NCI-H446 treated with DMSO at 0.1 percent for 48 hours (cell line): ENCODE measurements around the gene IL36B.

Experiments used
- DNase-seq: peaks from one replicate; lab custom pipeline; 2025; lab: John Stamatoyannopoulos, UW

Gene IL36B

GRCh38 chr2:113075600-113075999 lies 22.9 kb upstream of the IL36B start:
- DNase-seq, result no peak

GRCh38 chr2:113075030-113075429 lies 22.4 kb upstream of the IL36B start:
- DNase-seq, result no peak

GRCh38 chr2:113073325-113073834 lies 20.7 kb upstream of the IL36B start:
- no peak for DNase-seq

- DNase-seq, result no peak
Measured at GRCh38 chr2:113072584-113072983, 19.9 kb upstream of the IL36B start.

- no peak for DNase-seq
Measured at GRCh38 chr2:113070606-113070975, 17.9 kb upstream of the IL36B start.

GRCh38 chr2:113069676-113070605 lies 17.3 kb upstream of the IL36B start:
- DNase-seq, result no peak

GRCh38 chr2:113068706-113069485 lies 16.2 kb upstream of the IL36B start:
- no peak for DNase-seq

GRCh38 chr2:113068249-113068648 lies 15.6 kb upstream of the IL36B start:
- no peak for DNase-seq

- no peak for DNase-seq
Measured at GRCh38 chr2:113067681-113068080, 15.0 kb upstream of the IL36B start, which contains the start of gene IL1F10. TSS of gene IL1F10 (plus strand) at chr2:113067970. CDS start at chr2:113072739, 4,769 bp downstream.

- no peak for DNase-seq
Measured at GRCh38 chr2:113064898-113065297, 12.2 kb upstream of the IL36B start.

GRCh38 chr2:113064281-113064680 lies 11.6 kb upstream of the IL36B start:
- DNase-seq, result no peak

GRCh38 chr2:113061896-113062770 lies 9.5 kb upstream of the IL36B start:
- DNase-seq, result no peak

- no peak for DNase-seq
Measured at GRCh38 chr2:113061241-113061640, 8.6 kb upstream of the IL36B start.

GRCh38 chr2:113060796-113061195 lies 8.1 kb upstream of the IL36B start:
- DNase-seq, result no peak

- DNase-seq, result no peak
Measured at GRCh38 chr2:113060396-113060795, 7.7 kb upstream of the IL36B start.

GRCh38 chr2:113058998-113059960 lies 6.6 kb upstream of the IL36B start, which contains the start of gene IL36RN:
TSS of gene IL36RN (plus strand) at chr2:113059198. CDS start at chr2:113059439, 241 bp downstream.
- no peak for DNase-seq

GRCh38 chr2:113058411-113058994 lies 5.8 kb upstream of the IL36B start:
- DNase-seq, result no peak

- no peak for DNase-seq
Measured at GRCh38 chr2:113057117-113057516, 4.5 kb upstream of the IL36B start.

GRCh38 chr2:113056521-113056920 lies 3.9 kb upstream of the IL36B start:
- no peak for DNase-seq

GRCh38 chr2:113054066-113054465 lies 1.4 kb upstream of the IL36B start:
- no peak for DNase-seq
